ENCODE data around the gene PCDH9. TPM values are rescaled to one million over a fixed set of nuclear protein-coding genes. Genes with fewer than 3 reads are reported as not detected.

PCDH9 gene
- total RNA-seq (2022; extraction: Qiagen RNA extraction) = 5.2 to 6.9 TPM (median 6.4 TPM) in 5 replicates

GRCh38 chr13:67229481-67230403, at the start of gene PCDH9:
PCDH9 (minus strand) TSS chr13:67230336; CDS start chr13:67228440, 1,896 bp downstream.

